Activated CD4-positive, alpha-beta T cell treated with anti-CD3 and anti-CD28 coated beads for 36 hours (primary cell): ENCODE measurements around the gene PARS2. TPM values are rescaled to one million over a fixed set of nuclear protein-coding genes. Genes with fewer than 3 reads are reported as not detected.

ENCODE experiments used
- ATAC-seq: fragments of 200-7000 bp; cut with Tn5 transposase; one replicate; pipeline ENCODE4 v1.10.0; 2021; ENCODE audit warnings: mild to moderate bottlenecking, moderate library complexity
- CTCF ChIA-PET: fragments of 350-600 bp; sonication (Branson Sonifier 250); formaldehyde crosslinking; loops from one replicate; lab custom pipeline; 2021; ENCODE audit warnings: antibody characterized with exemption; lab: Charles Lee
- POLR2A ChIA-PET: fragments of 350-600 bp; sonication (Branson Sonifier 250); formaldehyde crosslinking; loops from one replicate; lab custom pipeline; 2021; ENCODE audit warnings: antibody characterized with exemption, inconsistent platforms; lab: Charles Lee
- DNase-seq: peaks from one replicate; pipeline ENCODE4 v3.0.0-alpha.2; 2020
- H3K27ac Mint-ChIP-seq: one replicate; pipeline ENCODE4 v1.8.0; 2021; ENCODE audit warnings: mixed read lengths
- H3K27me3 Mint-ChIP-seq: one replicate; pipeline ENCODE4 v1.8.0; 2021; ENCODE audit warnings: mixed read lengths
- H3K36me3 Mint-ChIP-seq: one replicate; pipeline ENCODE4 v1.8.0; 2021; ENCODE audit warnings: low read depth, mixed read lengths
- H3K4me1 Mint-ChIP-seq: one replicate; pipeline ENCODE4 v1.8.0; 2021; ENCODE audit warnings: mixed read lengths
- H3K4me3 Mint-ChIP-seq: one replicate; pipeline ENCODE4 v1.8.0; 2021; ENCODE audit warnings: mild to moderate bottlenecking, moderate library complexity, mixed read lengths
- H3K9me3 Mint-ChIP-seq: one replicate; pipeline ENCODE4 v1.8.0; 2021; ENCODE audit warnings: low read depth, mixed read lengths
- intact Hi-C, 2 experiments: fragments of 100-400 bp; cut with DNase I in 1 of 2; cut with micrococcal nuclease in 1 of 2; formaldehyde crosslinking; loops; one replicate each; pipeline versions ENCODE4 v1.14.2 to v1.15.1; 2022 to 2024; cut with DNase I, micrococcal nuclease
- total RNA-seq, 2 experiments: library from RNA; stranded (reverse); gene quantifications; one replicate each; pipeline ENCODE4 v1.2.3, GENCODE V29; 2021

Gene PARS2
- total RNA-seq, 2 experiments from 2014 or later: 6.3 to 6.8 TPM

- H3K4me3 Mint-ChIP-seq: no peak overlapping the region
- H3K4me1 Mint-ChIP-seq: no peaks in the 10 kb centered on the region
- CTCF ChIA-PET: interaction anchor here (0.5 kb wide), 1 partner anchor 381 kb away, joined by 3 read pairs; no protein-coding TSS in a partner anchor
- H3K27ac Mint-ChIP-seq: no peak overlapping the region
- H3K27me3 Mint-ChIP-seq: peaks cover 2% of the 10 kb centered on the region
- H3K36me3 Mint-ChIP-seq: no peaks in the 10 kb centered on the region
- POLR2A ChIA-PET: no interaction called here
- DNase-seq (no peak), ATAC-seq (no peak)
- intact Hi-C loops: loop anchor here in 1 of 2 experiments (10.0 kb wide), 1 partner anchor 505 kb away; the partner anchor contains the start of gene USP24
- H3K9me3 Mint-ChIP-seq: no peaks in the 10 kb centered on the region
Observed at GRCh38 chr1:54709547-54710292, 54.6 kb downstream of the PARS2 start.

GRCh38 chr1:54708385-54708784, 55.9 kb downstream of the PARS2 start:
- Mint-ChIP-seq H3K4me3 (no peak overlapping the region), H3K27ac (no peak overlapping the region), H3K27me3 (peaks cover 2% of the 10 kb centered on the region), H3K36me3 (no peaks in the 10 kb centered on the region), H3K4me1 (no peaks in the 10 kb centered on the region), H3K9me3 (no peaks in the 10 kb centered on the region)
- ChIA-PET POLR2A (no interaction called here), CTCF (no interaction called here)
- ATAC-seq (no peak), DNase-seq (no peak)
- intact Hi-C loops: no loop called here

Other genes starting within 250 kb of the PARS2 start
- 1 to 10 TPM; 2.0 TPM for gene ACOT11, start 216.3 kb downstream of the PARS2 start, total RNA-seq
- gene FAM151A, start 141.0 kb downstream of the PARS2 start, total RNA-seq: not detected
- gene MROH7, start 122.7 kb downstream of the PARS2 start, total RNA-seq: under 1 TPM; 0.16 to 0.25 TPM
- 10 to 100 TPM; 34.4 to 36.1 TPM for gene TTC4, start 48.7 kb downstream of the PARS2 start, total RNA-seq
- 1 to 10 TPM; 4.1 to 4.2 TPM for gene TTC22, start 36.8 kb upstream of the PARS2 start, total RNA-seq
- gene DHCR24, start 122.7 kb upstream of the PARS2 start, total RNA-seq: 10 to 100 TPM; 78.4 to 80.6 TPM
- gene TMEM61, start 216.1 kb upstream of the PARS2 start, total RNA-seq: not detected
- not detected for gene BSND, start 234.4 kb upstream of the PARS2 start, total RNA-seq